Measurements from ENCODE around the gene CTBP2.
"Not testable (repeated sequence)": the region's sequence is repeated elsewhere in the genome, so short reads cannot be mapped to it uniquely, and the experiment has no call there.

CTBP2 gene

DNA sequence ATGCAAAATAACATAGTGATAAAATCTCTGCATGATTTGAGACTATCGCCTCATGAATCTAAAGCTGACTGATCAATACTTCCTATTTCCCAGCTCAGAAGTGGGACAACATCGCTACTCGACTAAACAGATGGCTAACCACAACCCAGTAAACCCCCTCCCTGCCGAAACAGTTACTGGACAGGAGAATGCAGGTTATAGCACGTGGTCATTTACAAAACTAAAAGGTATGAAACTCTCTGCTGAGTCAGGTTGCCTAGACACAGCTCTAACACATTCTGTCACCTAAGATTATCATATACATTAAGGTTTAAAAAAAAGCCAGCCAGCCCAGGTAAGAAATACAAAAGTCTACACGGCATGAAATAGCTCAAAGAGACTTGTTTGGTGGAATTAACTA lies 64.0 kb downstream of the CTBP2 start:
- no peak overlapping the region for H3K27ac ChIP-seq
- H3K4me3 ChIP-seq = no peak overlapping the region

DNA sequence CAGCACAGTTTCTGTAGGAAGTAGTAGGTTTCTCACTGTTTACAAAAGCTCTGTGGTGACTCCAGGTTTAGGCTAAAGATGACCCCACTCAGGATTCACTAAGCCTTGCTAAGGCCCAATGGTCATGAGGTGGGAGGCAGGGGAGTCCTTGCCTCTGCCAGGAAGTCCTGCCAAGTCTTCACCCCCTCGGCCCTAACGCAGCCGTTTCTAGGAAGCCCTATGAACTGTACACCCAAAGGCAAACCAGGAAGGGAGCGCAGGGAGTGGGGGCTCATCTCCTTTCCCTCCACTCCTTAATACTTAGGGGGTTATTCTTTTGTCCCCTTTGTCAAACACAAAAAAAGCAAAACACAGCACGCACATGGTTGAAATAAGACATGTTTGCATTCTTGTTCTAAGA lies 64.6 kb downstream of the CTBP2 start:
- peak overlapping the region in 3 of 21 experiments; percentile 16 to 25 (median 20) for H3K27ac ChIP-seq
- H3K4me3 ChIP-seq = no peak overlapping the region

GRCh38 chr10:125095228-125095627 lies 65.1 kb downstream of the CTBP2 start:
- Histone ChIP-seq H3K4me3 (no peak overlapping the region), H3K27ac (peak overlapping the region in 2 of 21 experiments; percentile 20 to 25)

DNA sequence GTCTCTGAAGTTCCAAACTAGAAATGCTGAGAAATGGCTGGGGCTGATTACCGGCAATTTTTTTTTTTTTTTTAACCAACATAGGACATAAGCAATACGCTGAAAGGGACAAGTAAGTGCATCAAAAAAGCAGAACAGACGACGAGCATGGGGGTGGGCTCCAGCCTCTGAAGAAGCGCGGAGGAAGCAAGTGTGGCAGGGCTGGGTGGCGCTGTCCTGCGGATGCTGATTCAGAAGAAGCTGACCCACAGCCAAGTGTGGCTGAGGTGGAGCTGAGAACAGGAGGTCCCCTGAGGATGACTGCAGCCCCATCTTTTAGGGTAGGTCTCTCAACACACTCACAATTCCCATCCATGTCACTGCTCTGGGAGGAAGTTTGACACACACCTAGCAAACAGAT lies 65.6 kb downstream of the CTBP2 start:
- no peak overlapping the region for H3K4me3 ChIP-seq
- peak overlapping the region in 1 of 21 experiments; percentile 14 for H3K27ac ChIP-seq

- peak overlapping the region in 5 of 21 experiments; percentile 7 to 48 (median 14) for H3K27ac ChIP-seq
- no peak overlapping the region for H3K4me3 ChIP-seq
These were observed 66.2 kb downstream of the CTBP2 start for GRCh38 chr10:125093974-125094705.

- Histone ChIP-seq H3K4me3 (no peak overlapping the region), H3K27ac (peak overlapping the region in 6 of 21 experiments; percentile 7 to 48 (median 18))
These were observed 67.0 kb downstream of the CTBP2 start for GRCh38 chr10:125093199-125093973.

- Histone ChIP-seq H3K4me3 (no peak overlapping the region), H3K27ac (peak overlapping the region in 5 of 21 experiments; percentile 7 to 48 (median 19))
These were observed 67.8 kb downstream of the CTBP2 start for GRCh38 chr10:125092564-125093031.

DNA sequence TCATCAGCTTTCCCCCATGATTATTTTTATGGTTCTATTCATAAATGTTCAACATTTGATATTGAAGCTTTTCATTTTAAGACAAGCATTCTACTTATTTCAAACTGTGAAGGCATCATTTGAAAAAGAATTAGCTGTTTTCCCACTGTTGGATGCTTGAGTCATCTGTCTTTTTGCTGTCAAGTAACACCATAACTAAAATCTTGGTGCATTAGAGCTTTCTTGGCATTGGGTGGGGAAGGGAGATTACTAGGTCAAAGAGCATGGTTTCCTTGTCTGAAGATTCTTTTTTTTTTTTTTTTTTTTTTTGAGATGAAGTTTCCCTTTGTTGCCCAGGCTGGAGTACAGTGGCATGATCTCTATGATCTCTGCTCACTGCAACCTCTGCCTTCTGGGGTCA lies 68.5 kb downstream of the CTBP2 start:
- Histone ChIP-seq H3K4me3 (no peak overlapping the region), H3K27ac (no peak overlapping the region)

GRCh38 chr10:125089469-125089868 lies 70.9 kb downstream of the CTBP2 start:
- Histone ChIP-seq H3K27ac (no peak overlapping the region), H3K4me3 (no peak overlapping the region)

- H3K4me3 ChIP-seq = no peak overlapping the region
- H3K27ac ChIP-seq = no peak overlapping the region
These were observed 72.5 kb downstream of the CTBP2 start for GRCh38 chr10:125087897-125088215.

DNA sequence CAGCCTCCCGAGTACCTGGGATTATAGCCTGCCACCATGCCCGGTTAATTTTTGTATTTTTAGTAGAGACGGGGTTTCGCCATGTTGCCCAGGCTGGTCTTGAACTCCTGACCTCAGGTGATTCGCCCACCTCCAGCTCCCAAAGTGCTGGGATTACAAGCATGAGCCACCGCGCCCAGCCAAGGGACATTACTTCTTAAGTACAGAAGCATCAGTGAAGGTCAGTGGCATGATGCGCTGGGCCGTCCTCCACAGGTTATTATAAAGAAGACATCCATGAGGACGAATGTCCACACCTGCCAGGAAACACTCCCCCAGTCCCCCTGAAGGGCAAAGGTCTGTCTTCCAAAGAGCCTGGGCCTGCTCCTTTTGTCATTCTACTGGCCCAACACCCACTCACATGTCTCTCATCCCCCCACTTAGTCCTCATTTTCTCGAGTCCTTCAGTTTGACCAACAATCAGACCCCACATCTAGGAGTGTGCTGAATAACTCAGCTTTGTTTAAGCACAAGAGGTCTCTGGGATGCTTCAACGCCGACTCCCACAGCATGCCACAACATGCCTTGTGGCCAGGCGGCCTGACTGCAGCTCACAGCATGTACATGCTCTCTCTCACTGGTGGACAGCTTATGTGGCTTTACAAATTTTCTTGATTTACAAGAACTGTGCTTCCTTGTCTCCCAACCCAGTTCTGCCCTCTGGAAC lies 73.0 kb downstream of the CTBP2 start:
- Histone ChIP-seq H3K4me3 (no peak overlapping the region), H3K27ac (no peak overlapping the region)

GRCh38 chr10:125086691-125087090 lies 73.7 kb downstream of the CTBP2 start:
- no peak overlapping the region for H3K27ac ChIP-seq
- no peak overlapping the region for H3K4me3 ChIP-seq

GRCh38 chr10:125085258-125086054 lies 74.9 kb downstream of the CTBP2 start:
- H3K4me3 ChIP-seq = no peak overlapping the region
- H3K27ac ChIP-seq = peak overlapping the region in 2 of 21 experiments; percentile 1 to 43

GRCh38 chr10:125084614-125085257 lies 75.6 kb downstream of the CTBP2 start:
- H3K4me3 ChIP-seq = no peak overlapping the region
- peak overlapping the region in 2 of 21 experiments; percentile 1 to 27 for H3K27ac ChIP-seq

DNA sequence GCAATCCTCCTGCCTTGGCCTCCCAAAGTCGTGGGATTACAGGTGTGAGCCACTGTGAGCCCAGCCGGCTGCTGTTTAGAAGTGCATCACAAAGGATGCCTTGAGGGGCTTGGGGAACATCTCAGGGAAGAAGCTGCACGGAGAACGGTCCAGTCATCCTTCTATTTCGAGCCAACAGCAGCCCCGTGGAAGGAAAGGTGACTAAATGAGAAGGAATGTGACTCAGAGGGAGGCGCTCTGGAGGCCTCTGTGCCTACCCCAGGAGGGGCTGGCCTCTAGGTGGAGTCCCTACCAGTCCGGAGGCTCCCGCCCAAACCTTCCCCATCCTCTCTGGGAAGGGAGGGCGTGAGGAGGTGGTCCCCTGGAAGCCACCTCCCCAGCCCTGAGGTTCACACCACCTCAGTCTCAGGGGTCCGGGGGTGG lies 76.2 kb downstream of the CTBP2 start:
- Histone ChIP-seq H3K27ac (peak overlapping the region in 2 of 21 experiments; percentile 1 to 27), H3K4me3 (no peak overlapping the region)

DNA sequence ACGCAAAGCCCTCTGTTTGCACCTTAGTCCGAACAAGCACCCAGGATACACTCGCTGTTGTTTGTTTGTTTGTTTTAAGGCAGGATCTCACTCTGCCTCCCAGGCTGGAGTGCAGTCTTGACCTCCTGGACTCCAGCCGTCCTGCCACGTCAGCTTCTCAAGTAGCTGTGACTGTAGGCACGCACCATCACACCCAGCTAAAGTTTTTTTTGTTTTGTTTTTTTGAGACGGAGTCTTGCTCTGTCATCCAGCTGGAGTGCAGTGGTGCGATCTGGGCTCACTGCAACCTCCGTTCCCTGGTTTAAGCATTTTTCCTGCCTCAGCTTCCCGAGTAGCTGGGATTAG lies 76.8 kb downstream of the CTBP2 start:
- Histone ChIP-seq H3K27ac (peak overlapping the region in 1 of 21 experiments; percentile 0), H3K4me3 (no peak overlapping the region)

GRCh38 chr10:125082881-125083575 lies 77.3 kb downstream of the CTBP2 start:
- peak overlapping the region in 1 of 21 experiments; percentile 0 for H3K27ac ChIP-seq
- H3K4me3 ChIP-seq = no peak overlapping the region

DNA sequence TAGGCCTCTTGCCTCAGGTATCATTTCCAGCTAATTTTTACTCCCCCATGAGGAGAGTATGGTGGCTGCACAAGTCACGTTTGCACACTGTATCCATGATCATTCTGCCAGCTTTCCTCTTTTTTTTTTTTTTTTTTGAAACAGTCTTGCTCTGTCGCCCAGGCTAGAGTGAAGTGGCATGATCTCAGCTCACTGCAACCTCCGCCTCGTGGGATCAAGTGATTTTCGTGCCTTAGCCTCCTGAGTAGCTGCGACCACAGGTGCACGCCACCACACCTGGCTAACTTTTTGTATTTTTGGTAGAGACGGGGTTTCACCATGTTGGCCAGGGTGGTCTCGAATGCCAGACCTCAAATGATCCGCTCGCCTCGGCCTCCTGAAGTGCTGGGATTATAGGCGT lies 77.9 kb downstream of the CTBP2 start:
- not testable (repeated sequence) for H3K27ac ChIP-seq, H3K4me3 ChIP-seq

- Histone ChIP-seq H3K4me3 (no peak overlapping the region), H3K27ac (no peak overlapping the region)
These were observed 78.4 kb downstream of the CTBP2 start for GRCh38 chr10:125081931-125082330.
